GM18873 (cell line): Measurements from ENCODE around the gene CARS2.
"Not testable (repeated sequence)": the region's sequence is repeated elsewhere in the genome, so short reads cannot be mapped to it uniquely, and the experiment has no call there.

Source experiments
- ATAC-seq: cut with Tn5 transposase; IDR thresholded peaks from one replicate; pipeline ENCODE4 v1.9.1; 2021; ENCODE audit warnings: mild to moderate bottlenecking, moderate library complexity, moderate number of reproducible peaks; ENCODE audit not compliant: unreplicated experiment, low FRiP score

CARS2 gene

GRCh38 chr13:110641055-110642015 lies 64.6 kb downstream of the CARS2 start:
- ATAC-seq, result no peak

- no peak for ATAC-seq
Measured at GRCh38 chr13:110640591-110641029, 65.3 kb downstream of the CARS2 start.

- ATAC-seq, result no peak
Measured at GRCh38 chr13:110639935-110640334, 66.0 kb downstream of the CARS2 start.

- ATAC-seq, result no peak
Measured at GRCh38 chr13:110638814-110639806, 66.8 kb downstream of the CARS2 start.

- no peak for ATAC-seq
Measured at GRCh38 chr13:110638257-110638656, 67.7 kb downstream of the CARS2 start.

GRCh38 chr13:110637747-110638146 lies 68.2 kb downstream of the CARS2 start:
- no peak for ATAC-seq

DNA sequence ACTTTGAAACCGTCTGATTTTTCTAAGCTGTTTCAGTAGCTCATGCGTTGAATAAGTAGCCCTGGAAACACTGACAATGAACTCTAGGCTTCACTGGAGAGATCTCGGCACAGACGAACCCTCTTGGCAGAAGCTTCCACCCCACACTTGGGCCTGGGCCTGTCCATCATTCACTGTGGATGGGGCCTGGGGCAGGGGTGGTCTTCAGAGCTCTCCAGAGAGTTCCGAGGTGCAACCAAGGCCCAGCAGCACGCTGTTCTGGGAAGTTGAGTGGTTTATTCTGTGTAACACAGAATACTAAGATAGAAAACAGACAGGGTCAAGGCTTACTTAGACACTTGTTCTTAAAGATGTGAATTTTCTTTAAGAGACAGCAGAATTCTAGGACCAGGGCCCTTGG lies 68.6 kb downstream of the CARS2 start:
- no peak for ATAC-seq

- no peak for ATAC-seq
Measured at GRCh38 chr13:110636701-110637201, 69.2 kb downstream of the CARS2 start.

DNA sequence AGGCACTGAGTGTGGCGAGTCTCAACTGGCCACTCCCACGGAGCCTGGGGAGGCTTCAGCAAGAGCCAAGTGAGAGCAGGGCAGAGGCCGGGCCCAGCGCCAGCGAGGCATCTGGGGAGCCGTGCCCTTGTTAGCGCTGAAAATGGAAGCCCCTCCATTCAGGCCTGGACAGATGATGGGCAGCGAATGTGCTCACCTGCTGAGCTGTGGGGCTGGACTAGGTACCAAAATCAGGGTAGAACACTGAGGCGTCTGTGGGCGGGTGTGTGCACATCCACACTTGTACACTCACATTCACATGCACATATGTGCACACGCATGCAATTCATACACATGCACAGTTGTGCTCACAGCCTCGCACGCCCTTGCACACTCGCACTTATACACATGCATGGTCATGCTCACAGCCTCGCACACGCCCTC lies 69.9 kb downstream of the CARS2 start:
- ATAC-seq, result no peak

DNA sequence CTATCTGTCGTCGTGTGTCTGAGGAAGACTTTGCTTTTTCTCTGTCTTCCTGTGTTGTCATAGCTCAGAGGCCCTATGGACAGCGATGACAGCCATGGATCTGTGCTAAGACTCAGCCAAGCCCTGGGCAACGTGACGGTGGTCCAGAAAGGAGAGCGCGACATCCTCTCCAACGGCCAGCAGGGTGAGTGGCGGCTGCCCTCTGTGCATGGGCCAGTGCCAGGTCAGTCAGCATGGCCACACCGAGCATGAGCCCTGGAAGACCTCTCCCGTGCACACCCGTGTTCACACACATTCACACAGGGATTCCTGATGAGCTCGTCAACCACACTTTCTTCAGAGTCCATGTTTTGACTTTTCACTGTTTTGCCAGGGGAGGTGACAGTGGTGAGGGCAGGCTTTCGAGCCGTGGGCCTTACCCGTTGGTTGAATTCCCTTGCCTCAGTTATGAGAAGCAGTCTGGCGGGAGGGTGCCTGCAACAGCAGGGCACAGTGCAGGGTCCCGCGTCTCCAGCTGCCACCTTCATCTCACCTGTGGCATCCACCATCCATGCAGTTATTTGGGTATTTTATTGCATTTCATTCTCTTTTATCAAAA lies 70.4 kb downstream of the CARS2 start:
- ATAC-seq, result no peak

DNA sequence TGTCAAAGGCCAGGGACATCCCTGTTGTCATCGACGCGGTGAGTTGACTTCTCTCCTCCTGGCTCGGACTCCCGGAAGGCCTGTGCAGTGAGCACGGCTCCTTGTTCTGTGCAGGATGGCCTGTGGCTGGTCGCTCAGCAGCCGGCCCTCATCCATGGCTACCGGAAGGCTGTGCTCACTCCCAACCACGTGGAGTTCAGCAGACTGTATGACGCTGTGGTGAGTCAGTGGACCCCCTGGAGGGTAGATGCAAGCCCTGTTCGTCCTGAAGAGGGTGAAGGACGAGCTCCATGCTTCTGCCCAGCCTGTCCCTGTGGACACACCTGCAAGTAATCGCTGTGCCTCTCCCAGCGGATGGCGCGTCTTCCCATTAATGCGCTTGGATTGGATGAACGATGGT lies 71.4 kb downstream of the CARS2 start:
- no peak for ATAC-seq

- ATAC-seq, result no peak
Measured at GRCh38 chr13:110633776-110634175, 72.1 kb downstream of the CARS2 start.

- ATAC-seq, result not testable (repeated sequence)
Measured at GRCh38 chr13:110632255-110632654, 73.7 kb downstream of the CARS2 start.

- no peak for ATAC-seq
Measured at GRCh38 chr13:110630566-110631119, 75.3 kb downstream of the CARS2 start.

DNA sequence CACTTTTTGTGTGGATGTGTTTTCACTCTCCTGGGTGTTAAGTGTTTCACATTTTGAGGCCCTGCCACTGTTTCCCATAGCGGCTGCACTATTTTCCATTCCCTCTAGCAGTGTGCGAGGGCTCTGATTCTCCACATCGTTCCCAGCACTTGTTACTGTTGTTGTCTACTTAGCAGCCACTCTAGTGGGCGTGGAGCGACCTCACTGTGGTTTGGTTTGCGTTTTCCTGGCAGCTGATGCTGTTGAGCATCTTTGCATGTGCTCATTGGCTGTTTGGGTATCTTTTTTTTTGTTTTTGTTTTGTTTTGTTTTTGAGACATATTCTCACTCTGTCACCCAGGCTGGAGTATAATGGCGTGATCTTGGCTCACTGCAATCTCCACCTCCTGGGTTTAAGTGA lies 76.2 kb downstream of the CARS2 start:
- no peak for ATAC-seq

DNA sequence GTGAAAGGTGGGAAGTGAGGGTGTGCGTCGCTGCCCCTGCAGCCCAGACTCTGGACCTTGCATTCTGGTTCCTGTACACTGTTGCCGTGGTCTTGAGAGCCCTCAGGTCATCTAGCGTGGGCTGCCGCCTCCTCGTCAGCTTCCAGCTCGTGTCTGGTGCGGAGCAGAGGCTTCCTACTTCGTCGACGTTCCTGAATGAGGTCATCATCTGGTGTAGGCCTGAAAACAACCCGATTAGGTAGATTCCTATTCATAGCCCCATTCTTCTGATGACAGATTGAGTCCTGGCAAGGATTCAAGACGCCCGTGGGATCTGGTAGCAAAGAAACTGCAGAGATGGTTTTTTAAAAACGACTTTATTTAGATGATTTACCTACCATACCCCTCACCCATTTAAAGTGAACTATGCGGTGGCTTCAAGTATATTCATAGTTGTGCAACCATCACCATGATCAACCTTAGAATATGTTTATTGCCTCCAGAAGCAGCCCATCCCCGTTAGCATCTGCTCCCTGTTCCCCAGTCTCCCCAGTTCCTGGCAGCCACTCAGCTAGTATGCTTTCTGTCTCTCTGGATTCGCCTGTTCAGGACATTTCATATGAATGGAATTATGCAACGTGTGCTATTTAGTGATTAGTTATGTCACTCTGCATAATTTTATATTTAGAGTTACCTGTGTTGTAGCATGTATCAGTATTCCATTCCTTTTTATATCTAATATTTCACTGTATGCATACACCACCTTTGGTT lies 76.8 kb downstream of the CARS2 start:
- ATAC-seq, result no peak

DNA sequence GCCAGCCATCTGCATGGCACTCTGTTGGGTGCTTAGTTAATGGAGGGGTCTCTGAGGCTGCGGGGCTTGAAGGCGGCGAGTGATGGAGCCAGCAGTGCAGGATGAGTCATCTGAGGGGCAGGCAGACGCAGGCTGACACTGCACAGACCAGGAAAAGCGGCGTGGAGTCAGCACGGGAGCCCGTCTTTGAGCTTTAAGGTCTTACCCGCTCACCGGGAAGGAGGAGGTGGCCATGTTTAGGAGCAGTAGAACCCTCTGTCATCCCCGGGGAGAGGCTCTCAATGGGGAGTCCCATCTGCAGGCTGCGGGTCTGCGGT lies 77.5 kb downstream of the CARS2 start:
- no peak for ATAC-seq

DNA sequence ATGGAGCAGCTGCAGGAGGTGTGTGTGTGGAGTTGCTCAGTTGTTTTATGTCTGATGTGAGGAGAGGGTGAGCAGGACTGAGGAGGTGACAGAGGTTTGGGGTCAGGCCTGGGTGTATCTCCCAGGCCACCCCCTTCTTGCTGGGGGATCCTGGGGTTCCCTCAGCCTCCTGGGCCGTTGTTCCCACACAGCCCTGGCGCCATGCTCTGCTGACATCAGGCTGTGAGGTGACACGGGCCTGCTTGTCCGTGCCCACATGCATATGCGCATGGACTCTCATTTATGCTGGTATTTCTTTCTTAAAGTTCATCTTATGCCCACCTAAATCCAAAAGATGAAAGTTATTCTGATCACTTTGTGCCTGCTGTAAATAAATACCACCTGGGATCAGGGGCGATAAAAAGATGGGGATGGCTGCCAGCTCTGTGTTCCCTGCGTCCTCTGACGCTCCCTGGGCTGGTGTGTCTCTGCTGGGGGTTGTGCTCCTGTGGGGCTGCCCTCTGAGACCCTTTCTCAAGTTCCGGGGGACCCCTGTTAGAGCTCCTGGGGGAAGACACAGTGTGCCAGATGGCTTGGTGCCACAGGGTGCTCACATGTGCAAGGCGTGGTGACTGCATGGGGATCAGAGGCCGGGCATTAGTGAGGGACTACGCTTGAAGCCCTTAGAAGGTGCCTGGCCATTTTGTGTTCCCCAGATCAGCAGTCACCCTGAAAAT lies 78.0 kb downstream of the CARS2 start:
- ATAC-seq, result no peak

DNA sequence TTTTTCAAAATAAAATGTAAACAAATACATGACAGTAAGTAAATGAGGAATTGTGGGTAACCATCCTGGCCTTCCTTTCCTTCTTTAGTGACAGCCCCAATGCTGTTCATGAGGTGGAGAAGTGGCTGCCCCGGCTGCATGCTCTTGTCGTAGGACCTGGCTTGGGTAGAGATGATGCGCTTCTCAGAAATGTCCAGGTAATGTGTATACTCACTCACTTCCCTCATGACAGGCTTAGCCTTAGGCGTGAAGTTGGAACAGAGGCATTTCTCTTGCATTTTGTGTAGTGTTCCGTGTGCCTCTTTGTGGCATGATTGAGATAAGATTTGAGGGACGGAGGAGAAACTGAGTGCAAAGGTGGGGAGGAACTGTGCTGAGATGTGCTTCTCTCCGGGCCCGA lies 78.6 kb downstream of the CARS2 start:
- no peak for ATAC-seq
